Raji (cell line): ENCODE measurements around the gene OR2AP1.

Source experiments
- POLR2A ChIP-seq: IDR thresholded peaks from 2 replicates; pipeline ENCODE4 v1.6.1; 2011; ENCODE audit warnings: low read depth, low read length, control low read depth; ENCODE audit not compliant: insufficient read depth

Gene OR2AP1

GRCh38 chr12:55572168-55572567, at the start of gene OR2AP1:
Gene OR2AP1 (plus strand): TSS chr12:55572468. CDS start chr12:55574415, 1,947 bp downstream.
- no peak for TF ChIP-seq POLR2A

- no peak for TF ChIP-seq POLR2A
Observed at GRCh38 chr12:55548756-55549155, 23.5 kb upstream of the OR2AP1 start.

GRCh38 chr12:55549302-55549701, 23.0 kb upstream of the OR2AP1 start, which contains the start of gene OR6C4:
Gene OR6C4 (plus strand): TSS chr12:55549602. CDS start chr12:55551227, 1,625 bp downstream.
- no peak for TF ChIP-seq POLR2A

- no peak for TF ChIP-seq POLR2A
Observed at GRCh38 chr12:55554296-55554695, 18.0 kb upstream of the OR2AP1 start.

GRCh38 chr12:55582066-55582465, 9.8 kb downstream of the OR2AP1 start:
- no peak for TF ChIP-seq POLR2A

- no peak for TF ChIP-seq POLR2A
Observed at GRCh38 chr12:55585817-55586216, 13.5 kb downstream of the OR2AP1 start.

GRCh38 chr12:55607821-55608594, 35.7 kb downstream of the OR2AP1 start:
- TF ChIP-seq POLR2A, result no peak

GRCh38 chr12:55610598-55610997, 38.3 kb downstream of the OR2AP1 start:
- TF ChIP-seq POLR2A, result no peak

GRCh38 chr12:55612646-55613045, 40.4 kb downstream of the OR2AP1 start:
- no peak for TF ChIP-seq POLR2A

- no peak for TF ChIP-seq POLR2A
Observed at GRCh38 chr12:55614764-55615163, 42.5 kb downstream of the OR2AP1 start.

- TF ChIP-seq POLR2A, result no peak
Observed at GRCh38 chr12:55619354-55620138, 47.3 kb downstream of the OR2AP1 start.

GRCh38 chr12:55624056-55624455, 51.8 kb downstream of the OR2AP1 start:
- TF ChIP-seq POLR2A, result no peak
